ENCODE measurements around the gene CLASRP. TPM values are rescaled to one million over a fixed set of nuclear protein-coding genes. Genes with fewer than 3 reads are reported as not detected.

CLASRP gene
- total RNA-seq, 1 experiment from 2014 or later, result 87.1 TPM

DNA sequence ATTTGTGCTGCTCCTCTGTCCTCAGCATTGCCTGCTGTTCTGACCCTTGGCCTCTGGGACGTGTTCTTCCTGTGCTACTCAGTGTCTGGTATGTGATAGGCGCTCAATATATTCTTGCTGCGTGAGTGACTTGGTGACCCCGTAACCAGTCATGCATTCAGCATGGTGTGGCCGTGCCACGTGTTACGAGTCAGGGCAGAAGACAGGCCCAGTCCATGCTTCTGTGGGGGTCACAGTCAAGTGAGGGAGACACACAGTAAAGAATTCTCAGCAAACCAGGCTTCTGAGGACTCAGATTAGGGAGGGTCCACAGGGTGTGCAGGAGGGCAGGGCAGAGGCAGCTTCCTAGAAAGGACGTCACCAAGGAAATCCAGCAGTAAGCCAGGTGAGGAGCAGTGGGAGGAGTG, 62.0 kb downstream of the CLASRP start:
- Histone ChIP-seq H4K91ac (ENCODE audit: insufficient read length, low read depth, low read length) (no peak overlapping the region), H3K4ac (ENCODE audit: low read depth, low read length) (no peak overlapping the region), H3K23ac (ENCODE audit: insufficient read length, low read depth, low read length) (no peak overlapping the region), H3K27ac (ENCODE audit: insufficient read length, low read depth, low read length) (no peak overlapping the region), H2BK120ac (ENCODE audit: low read depth, low read length, poor library complexity, severe bottlenecking) (no peak overlapping the region), H3K79me1 (ENCODE audit: insufficient read depth, low read depth, low read length, poor library complexity, severe bottlenecking) (no peaks in the 10 kb centered on the region), H4K5ac (ENCODE audit: insufficient read length, low read depth, low read length) (no peak overlapping the region), H2BK20ac (ENCODE audit: low read depth, low read length, poor library complexity, severe bottlenecking) (no peak overlapping the region), H3K56ac (ENCODE audit: insufficient read length, low read depth, low read length) (no peak overlapping the region), H4K20me1 (ENCODE audit: control insufficient read depth, insufficient read depth, insufficient read length) (no peaks in the 10 kb centered on the region), H3K27me3 (ENCODE audit: insufficient read depth, low read length) (no peaks in the 10 kb centered on the region), H3K4me1 (ENCODE audit: insufficient read depth, low read length) (no peaks in the 10 kb centered on the region; the same call in 1 of the 2 replicates), H4K8ac (replicated peaks; ENCODE audit: insufficient read length, low read depth, low read length) (no peak overlapping the region), H3K14ac (ENCODE audit: insufficient read depth, low read length) (no peak overlapping the region), H3K9ac (ENCODE audit: extremely low read depth, insufficient read length, low read length) (no peak overlapping the region), H3K4me2 (ENCODE audit: insufficient read depth, insufficient read length, low read length) (no peak overlapping the region), H3K23me2 (ENCODE audit: insufficient read length, low read depth, low read length, poor library complexity, severe bottlenecking) (no peaks in the 10 kb centered on the region), H2AFZ (ENCODE audit: low read length) (no peak overlapping the region), H2AK5ac (ENCODE audit: insufficient read length, low read length) (no peak overlapping the region), H3K9me3 (ENCODE audit: control insufficient read depth, low read depth, low read length) (no peaks in the 10 kb centered on the region), H2BK15ac (ENCODE audit: low read depth, low read length) (no peak overlapping the region), H2BK5ac (ENCODE audit: insufficient read length, low read length) (no peak overlapping the region), H2BK12ac (ENCODE audit: insufficient read length, low read depth, low read length) (no peak overlapping the region), H3K79me2 (ENCODE audit: insufficient read depth, low read length) (peaks cover 45% of the 10 kb centered on the region), H3T11ph (ENCODE audit: low read length) (no peak overlapping the region), H3K18ac (ENCODE audit: insufficient read length, low read depth, low read length) (no peak overlapping the region)
- no CpG with 5 or more reads among the region's 8 CpGs for WGBS (ENCODE audit: extremely low coverage, insufficient read length, low lambda C conversion rate)
- Mint-ChIP-seq H3K27ac (peak overlapping the region in 2 of 3 experiments; percentile 32 to 50; a peak in 2 of 7 replicates), H3K36me3 (ENCODE audit: insufficient read depth in 1 of 3, low read depth in 3 of 3) (peaks cover 2 to 6% (median 4%) of the 10 kb centered on the region in 3 experiments; a peak in 5 of 7 replicates), H3K27me3 (ENCODE audit: low read depth) (no peaks in the 10 kb centered on the region), H3K9me3 (no peaks in the 10 kb centered on the region; a peak in 1 of 5 replicates), H3K4me3 (no peak overlapping the region), H3K4me1 (peaks cover 84 to 92% of the 10 kb centered on the region in 2 experiments)
- TF ChIP-seq, protein P1, sequence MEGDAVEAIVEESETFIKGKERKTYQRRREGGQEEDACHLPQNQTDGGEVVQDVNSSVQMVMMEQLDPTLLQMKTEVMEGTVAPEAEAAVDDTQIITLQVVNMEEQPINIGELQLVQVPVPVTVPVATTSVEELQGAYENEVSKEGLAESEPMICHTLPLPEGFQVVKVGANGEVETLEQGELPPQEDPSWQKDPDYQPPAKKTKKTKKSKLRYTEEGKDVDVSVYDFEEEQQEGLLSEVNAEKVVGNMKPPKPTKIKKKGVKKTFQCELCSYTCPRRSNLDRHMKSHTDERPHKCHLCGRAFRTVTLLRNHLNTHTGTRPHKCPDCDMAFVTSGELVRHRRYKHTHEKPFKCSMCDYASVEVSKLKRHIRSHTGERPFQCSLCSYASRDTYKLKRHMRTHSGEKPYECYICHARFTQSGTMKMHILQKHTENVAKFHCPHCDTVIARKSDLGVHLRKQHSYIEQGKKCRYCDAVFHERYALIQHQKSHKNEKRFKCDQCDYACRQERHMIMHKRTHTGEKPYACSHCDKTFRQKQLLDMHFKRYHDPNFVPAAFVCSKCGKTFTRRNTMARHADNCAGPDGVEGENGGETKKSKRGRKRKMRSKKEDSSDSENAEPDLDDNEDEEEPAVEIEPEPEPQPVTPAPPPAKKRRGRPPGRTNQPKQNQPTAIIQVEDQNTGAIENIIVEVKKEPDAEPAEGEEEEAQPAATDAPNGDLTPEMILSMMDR (conservative IDR thresholded peaks at IDR 0.05), result no peak
- no peak for DNase-seq
